PC-9 (cell line): ENCODE data around the gene TOMT.

Source experiments
- CTCF ChIP-seq: fragments of 200-600 bp; sonication (generic); conservative IDR thresholded peaks from 2 replicates; pipeline ENCODE4 v1.6.1; 2017; ENCODE audit warnings: mixed run types, antibody characterized with exemption, mild to moderate bottlenecking, moderate library complexity
- EZH2 ChIP-seq: fragments of 200-600 bp; sonication (generic); IDR thresholded peaks from 2 replicates; pipeline ENCODE4 v1.8.0; 2017; ENCODE audit warnings: antibody characterized with exemption, low read depth

- TF ChIP-seq EZH2 = no peak
- no peak for TF ChIP-seq CTCF
These were observed 49.1 kb downstream of the TOMT start for GRCh38 chr11:72154816-72155215.
